Right cardiac atrium (tissue), 5 donors: ENCODE measurements around the gene SORCS2. TPM values are rescaled to one million over a fixed set of nuclear protein-coding genes. Genes with fewer than 3 reads are reported as not detected.

Source experiments
- ATAC-seq, 2 donors: fragments of 200-7000 bp; cut with Tn5 transposase; one replicate each; pipeline versions ENCODE4 v1.8.0 to v1.9.1; 2020; ENCODE audit warnings: moderate library complexity in 2 of 2, mild to moderate bottlenecking in 1 of 2
- DNase-seq, 3 donors: peaks; one replicate each; pipeline ENCODE4 v3.0.0-alpha.2; 2020
- H3K27ac ChIP-seq: one replicate; pipeline ENCODE4 v1.5.1; 2013; ENCODE audit warnings: mild to moderate bottlenecking, low read length, control low read depth, moderate library complexity
- H3K27me3 ChIP-seq: one replicate; pipeline ENCODE4 v1.6.1; 2013; ENCODE audit not compliant: control insufficient read depth, insufficient read depth
- H3K4me1 ChIP-seq: one replicate; pipeline ENCODE4 v1.6.1; 2013; ENCODE audit warnings: low read length; ENCODE audit not compliant: control insufficient read depth, insufficient read depth
- H3K4me3 ChIP-seq: one replicate; pipeline ENCODE4 v1.5.1; 2013; ENCODE audit warnings: low read length, control low read depth
- H3K9me3 ChIP-seq: one replicate; pipeline ENCODE4 v1.6.1; 2013; ENCODE audit warnings: low read length; ENCODE audit not compliant: control insufficient read depth
- WGBS: extraction: QIAGEN DNeasy Blood & Tissue Kit; methylation state at CpG from one replicate; pipeline ENCODE4 v1.1.7; 2013; 5-methylcytosine and 5-hydroxymethylcytosine counted together
- intact Hi-C, 4 donors: fragments of 100-400 bp; cut with DNase I; formaldehyde crosslinking; loops; one replicate each; pipeline versions ENCODE4 v1.11.0 to v1.14.0; 2022 to 2023
- long read RNA-seq, 4 donors: library from polyadenylated mRNA; unstranded; transcript quantifications; one replicate each; pipeline ENCODE4 v2.0.0, GENCODE V29; 2020 to 2021
- polyA plus RNA-seq: library from polyadenylated mRNA; stranded (reverse); fragments of 200-250 nt; gene quantifications from one replicate; pipeline ENCODE4 v1.2.3, GENCODE V29; 2013
- total RNA-seq, 4 donors: library from RNA; stranded (reverse); fragmentation: NEBNext Ultra II Directional; extraction: Animal tissue kit (Norgen Biotek cat#: 25700); gene quantifications; one replicate each; pipeline ENCODE4 v1.2.1, GENCODE V29; 2021
- donor health status: healthy with polysubstance abuse.
- donor health status: DM: no; HTN: yes; CAD: no.
- donor health status: DM: no; HTN: no; CAD: no.
- donor health status: DM: no; HTN: yes; CAD: no; lungs with severe emphysema.
- donor health status: DM: yes; HTN: yes; CAD: no.

Gene SORCS2
- total RNA-seq (1 to 10 TPM; 2.7 to 7.3 (median 2.8) TPM), polyA plus RNA-seq (2.1 TPM)
- long read RNA-seq, donor 1, partial matches to known transcripts: 2 of 11 reads
- long read RNA-seq, donor 1, other reads (novel, unspliced or antisense): 9 of 11 reads
- long read RNA-seq, donor 2, partial matches to known transcripts: 2 of 6 reads
- long read RNA-seq, donor 2, other reads (novel, unspliced or antisense): 4 of 6 reads
- long read RNA-seq, donor 3, partial matches to known transcripts: 4 of 6 reads
- long read RNA-seq, donor 3, other reads (novel, unspliced or antisense): 2 of 6 reads
- long read RNA-seq, donor 4, partial matches to known transcripts: 4 of 6 reads
- long read RNA-seq, donor 4, other reads (novel, unspliced or antisense): 2 of 6 reads

GRCh38 chr4:7192252-7193029, at the start of gene SORCS2:
TSS of gene SORCS2 (plus strand) at chr4:7192538.
- WGBS: 1% methylated on average over 116 of the region's 116 CpGs
- ATAC-seq (peak; percentile 79 to 88), DNase-seq (peak; percentile 69 to 90 (median 88))
- Histone ChIP-seq H3K27me3 (no peaks in the 10 kb centered on the region), H3K27ac (no peak within 1 kb of the TSS), H3K4me3 (peak within 1 kb of the TSS; percentile 87), H3K4me1 (peaks cover 4% of the 10 kb centered on the region), H3K9me3 (no peaks in the 10 kb centered on the region)
- intact Hi-C loops: loop anchor here (2.0 to 10.0 kb wide), 7 partner anchors 102 to 526 kb away; no protein-coding TSS in a partner anchor

GRCh38 chr4:7144374-7145290, 47.7 kb upstream of the SORCS2 start:
- Histone ChIP-seq H3K27me3 (no peaks in the 10 kb centered on the region), H3K27ac (no peak overlapping the region), H3K4me3 (no peak overlapping the region), H3K4me1 (no peaks in the 10 kb centered on the region), H3K9me3 (no peaks in the 10 kb centered on the region)
- WGBS: 85% methylated on average over 17 of the region's 17 CpGs
- no peak for ATAC-seq
- intact Hi-C loops: no loop called here
- DNase-seq: peak in 1 of 3 donors; percentile 46

GRCh38 chr4:7145291-7145934, 46.9 kb upstream of the SORCS2 start:
- Histone ChIP-seq H3K27ac (no peak overlapping the region), H3K27me3 (no peaks in the 10 kb centered on the region), H3K9me3 (no peaks in the 10 kb centered on the region), H3K4me1 (no peaks in the 10 kb centered on the region), H3K4me3 (no peak overlapping the region)
- 72% methylated on average over 14 of the region's 14 CpGs for WGBS
- DNase-seq (peak in 1 of 3 donors; percentile 20), ATAC-seq (no peak)
- intact Hi-C loops: no loop called here

- no peak overlapping the region for H3K27ac ChIP-seq
- no peaks in the 10 kb centered on the region for H3K27me3 ChIP-seq
- intact Hi-C loops: no loop called here
- H3K4me3 ChIP-seq: no peak overlapping the region
- ATAC-seq (no peak), DNase-seq (peak in 1 of 3 donors; percentile 8)
- 77% methylated on average over 15 of the region's 15 CpGs for WGBS
- no peaks in the 10 kb centered on the region for H3K4me1 ChIP-seq
- no peaks in the 10 kb centered on the region for H3K9me3 ChIP-seq
Measured at GRCh38 chr4:7146059-7146785, 46.1 kb upstream of the SORCS2 start.

- Histone ChIP-seq H3K9me3 (no peaks in the 10 kb centered on the region), H3K27me3 (no peaks in the 10 kb centered on the region), H3K4me3 (no peak overlapping the region), H3K27ac (no peak overlapping the region), H3K4me1 (no peaks in the 10 kb centered on the region)
- intact Hi-C loops: no loop called here
- no peak for ATAC-seq
- 82% methylated on average over 11 of the region's 11 CpGs for WGBS
- DNase-seq: peak in 1 of 3 donors; percentile 23
Measured at GRCh38 chr4:7146786-7147115, 45.6 kb upstream of the SORCS2 start.

GRCh38 chr4:7147261-7147660, 45.1 kb upstream of the SORCS2 start:
- WGBS: 90% methylated on average over 15 of the region's 15 CpGs
- Histone ChIP-seq H3K27ac (no peak overlapping the region), H3K27me3 (no peaks in the 10 kb centered on the region), H3K4me3 (no peak overlapping the region), H3K9me3 (no peaks in the 10 kb centered on the region), H3K4me1 (no peaks in the 10 kb centered on the region)
- intact Hi-C loops: no loop called here
- ATAC-seq (no peak), DNase-seq (no peak)

- peak in 1 of 3 donors; percentile 49 for DNase-seq
- Histone ChIP-seq H3K4me1 (no peaks in the 10 kb centered on the region), H3K9me3 (no peaks in the 10 kb centered on the region), H3K27me3 (no peaks in the 10 kb centered on the region), H3K4me3 (no peak overlapping the region), H3K27ac (no peak overlapping the region)
- WGBS: 88% methylated on average over 10 of the region's 10 CpGs
- no peak for ATAC-seq
- intact Hi-C loops: no loop called here
Measured at GRCh38 chr4:7147661-7148310, 44.6 kb upstream of the SORCS2 start.

- peak in 1 of 2 donors; percentile 12 for ATAC-seq
- no peaks in the 10 kb centered on the region for H3K9me3 ChIP-seq
- H3K4me1 ChIP-seq: no peaks in the 10 kb centered on the region
- intact Hi-C loops: no loop called here
- no peak overlapping the region for H3K4me3 ChIP-seq
- H3K27ac ChIP-seq: no peak overlapping the region
- 88% methylated on average over 13 of the region's 13 CpGs for WGBS
- peak in 1 of 3 donors; percentile 41 for DNase-seq
- no peaks in the 10 kb centered on the region for H3K27me3 ChIP-seq
Measured at GRCh38 chr4:7148337-7148736, 44.0 kb upstream of the SORCS2 start.

GRCh38 chr4:7150036-7150635, 42.2 kb upstream of the SORCS2 start:
- DNase-seq: peak in 1 of 3 donors; percentile 52
- no peak for ATAC-seq

More at GRCh38 chr4:7150036-7150635, 42.2 kb upstream of the SORCS2 start:
- H3K27ac ChIP-seq: no peak overlapping the region
- intact Hi-C loops: no loop called here
- no peaks in the 10 kb centered on the region for H3K27me3 ChIP-seq
- H3K4me3 ChIP-seq: no peak overlapping the region
- no peaks in the 10 kb centered on the region for H3K4me1 ChIP-seq
- 76% methylated on average over 20 of the region's 20 CpGs for WGBS
- H3K9me3 ChIP-seq: no peaks in the 10 kb centered on the region
